HepG2 (cell line): ENCODE measurements around the gene FAM210A. TPM values are rescaled to one million over a fixed set of nuclear protein-coding genes. Genes with fewer than 3 reads are reported as not detected.

Source experiments
- ATAC-seq: fragments of 200-7000 bp; cut with Tn5 transposase; 3 replicates; pipeline ENCODE4 v1.9.1; 2020; ENCODE audit warnings: mild to moderate bottlenecking, moderate library complexity
- BruUV-seq: library from RNA; stranded (reverse); fragments of 400-500 nt; replicated peaks from 2 replicates; lab custom pipeline; 2021; lab: Mats Ljungman, UMichigan
- CTCF ChIA-PET: fragments of 300-600 bp; formaldehyde crosslinking; extraction: SDS; loops from one replicate; lab custom pipeline; 2021; ENCODE audit warnings: low total read pairs, inconsistent platforms, low intra/inter-chr PET ratio; lab: Yijun Ruan, JAX
- POLR2A ChIA-PET: fragments of 350-600 bp; sonication (Branson Sonifier 250); formaldehyde crosslinking; loops from one replicate; lab custom pipeline; 2020; ENCODE audit warnings: antibody characterized with exemption, inconsistent platforms; lab: Yijun Ruan, JAX
- DNase-seq: peaks from one replicate; pipeline ENCODE4 v3.0.0-alpha.2; 2015; ENCODE audit warnings: low spot score
- FAIRE-seq: peaks from 3 replicates; lab custom pipeline; 2011; peaks lifted over from hg19 to GRCh38; lab: Jason Lieb, UNC
- H2AFZ ChIP-seq: one replicate; pipeline ENCODE4 v1.6.1; 2011; ENCODE audit warnings: low read length, inconsistent platforms
- H3K27ac ChIP-seq: fragments of 300-600 bp; 3 replicates; pipeline ENCODE4 v1.8.0; 2011; ENCODE audit warnings: mixed run types, mild to moderate bottlenecking, mixed read lengths, low read length, inconsistent platforms; ENCODE audit not compliant: insufficient read depth; ENCODE audit errors: extremely low read length
- H3K27me3 ChIP-seq, 2 experiments: fragments of 200-600 bp in 1 of 2; 2 replicates in 1 of 2; 3 replicates in 1 of 2; pipeline versions ENCODE4 v1.6.0 to v1.8.0; 2011; ENCODE audit warnings: low read length in 2 of 2, mild to moderate bottlenecking in 2 of 2, moderate library complexity in 2 of 2, inconsistent platforms in 1 of 2; ENCODE audit not compliant: insufficient read depth in 2 of 2, control insufficient read depth in 1 of 2
- H3K36me3 ChIP-seq, 2 experiments: fragments of 200-600 bp in 1 of 2; replicated peaks in 1 of 2; 2 replicates in 1 of 2; 3 replicates in 1 of 2; pipeline versions ENCODE4 v1.5.1 to v1.8.0; 2011; ENCODE audit warnings: low read length in 2 of 2, inconsistent platforms in 1 of 2; ENCODE audit not compliant: insufficient read depth in 2 of 2, control insufficient read depth in 1 of 2
- H3K4me1 ChIP-seq: 2 replicates; pipeline ENCODE4 v1.5.1; 2012; ENCODE audit warnings: low read length, inconsistent platforms; ENCODE audit not compliant: insufficient read depth
- H3K4me2 ChIP-seq: 2 replicates; pipeline ENCODE4 v1.6.0; 2011; ENCODE audit warnings: low read depth, low read length, inconsistent platforms
- H3K4me3 ChIP-seq, 3 experiments: fragments of 200-600 bp in 1 of 3; sonication (generic), shearing (Covaris generic) in 1 of 3; replicated peaks in 1 of 3; 2 replicates each; pipeline ENCODE4 v1.5.1; 2011 to 2016; ENCODE audit warnings: low read length in 3 of 3, inconsistent platforms in 2 of 3, low read depth in 2 of 3, mild to moderate bottlenecking in 2 of 3, control low read depth in 1 of 3, mixed read lengths in 1 of 3; ENCODE audit not compliant: insufficient read depth in 1 of 3
- H3K79me2 ChIP-seq: one replicate; pipeline ENCODE4 v1.6.1; 2011; ENCODE audit warnings: low read length, inconsistent platforms; ENCODE audit not compliant: insufficient read depth
- H3K9ac ChIP-seq: 2 replicates; pipeline ENCODE4 v1.6.0; 2011; ENCODE audit warnings: mild to moderate bottlenecking, low read depth, low read length, inconsistent platforms; ENCODE audit not compliant: insufficient read depth
- H3K9me3 ChIP-seq: 2 replicates; pipeline ENCODE4 v1.5.1; 2012; ENCODE audit warnings: mild to moderate bottlenecking, low read length
- H4K20me1 ChIP-seq: 2 replicates; pipeline ENCODE4 v1.6.0; 2011; ENCODE audit warnings: inconsistent platforms, mild to moderate bottlenecking, low read length, moderate library complexity; ENCODE audit not compliant: insufficient read depth
- ARID2 ChIP-seq: sonication (generic); formaldehyde crosslinking; IDR thresholded peaks from 2 replicates; pipeline ENCODE4 v1.8.1; 2022; ENCODE audit warnings: mild to moderate bottlenecking, missing genetic modification reagents, borderline replicate concordance
- ATF5 ChIP-seq: sonication (generic); formaldehyde crosslinking; IDR thresholded peaks from 2 replicates; pipeline ENCODE4 v1.4.0; 2020; ENCODE audit warnings: mild to moderate bottlenecking, low read depth, missing genetic modification reagents
- GLI4 ChIP-seq: sonication (generic); formaldehyde crosslinking; IDR thresholded peaks from 2 replicates; pipeline ENCODE4 v1.5.1; 2020; ENCODE audit warnings: missing genetic modification reagents, mild to moderate bottlenecking, moderate library complexity, borderline replicate concordance
- HOXA5 ChIP-seq: sonication (generic); formaldehyde crosslinking; IDR thresholded peaks from 2 replicates; pipeline ENCODE4 v1.4.0; 2020; ENCODE audit warnings: missing genetic modification reagents
- NAIF1 ChIP-seq: sonication (generic); formaldehyde crosslinking; IDR thresholded peaks from 2 replicates; pipeline ENCODE4 v1.5.0; 2020; ENCODE audit warnings: mild to moderate bottlenecking, missing genetic modification reagents, borderline replicate concordance
- NFYB ChIP-seq: sonication (generic); formaldehyde crosslinking; IDR thresholded peaks from 2 replicates; pipeline ENCODE4 v1.4.0; 2020; ENCODE audit warnings: missing genetic modification reagents
- RARG ChIP-seq: sonication (generic); formaldehyde crosslinking; IDR thresholded peaks from 2 replicates; pipeline ENCODE4 v1.4.0; 2020; ENCODE audit warnings: low read depth, mild to moderate bottlenecking, missing genetic modification reagents
- RFX1 ChIP-seq: fragments of 450-650 bp; IDR thresholded peaks from 2 replicates; pipeline ENCODE4 v1.6.1; 2017
- SAP130 ChIP-seq: IDR thresholded peaks from 2 replicates; pipeline ENCODE4 v1.6.1; 2016; ENCODE audit warnings: low read depth
- SIX1 ChIP-seq: sonication (generic); formaldehyde crosslinking; IDR thresholded peaks from 2 replicates; pipeline ENCODE4 v1.4.0; 2020; ENCODE audit warnings: missing genetic modification reagents, borderline replicate concordance
- ZNF282 ChIP-seq: fragments of 450-650 bp; IDR thresholded peaks from 2 replicates; pipeline ENCODE4 v1.6.1; 2018; ENCODE audit not compliant: partially characterized antibody
- ZNF383 ChIP-seq: sonication (generic); formaldehyde crosslinking; IDR thresholded peaks from 2 replicates; pipeline ENCODE4 v1.4.0; 2020; ENCODE audit warnings: missing genetic modification reagents, mild to moderate bottlenecking, borderline replicate concordance
- WGBS: methylation state at CpG from one replicate; pipeline ENCODE4 v1.1.6; 2017; ENCODE audit warnings: low lambda C conversion rate; 5-methylcytosine and 5-hydroxymethylcytosine counted together
- in situ Hi-C: cut with HindIII; loops from 2 replicates; pipeline ENCODE4 v1.10.0; 2017; ENCODE audit warnings: low pct_unique_long_range_greater_than_20kb; ENCODE audit not compliant: extremely low pct_ligation_motif_present
- intact Hi-C: fragments of 100-400 bp; cut with micrococcal nuclease; formaldehyde crosslinking; loops from one replicate; pipeline ENCODE4 v1.10.0; 2022; ENCODE audit not compliant: unreplicated experiment
- polyA plus RNA-seq, 8 experiments: library from polyadenylated mRNA; depleted of rRNA in 3 of 8; stranded (reverse) in 7 of 8; unstranded in 1 of 8; fragments of >200 nt; fragmentation: Illumina TruSeq in 4 of 8; extraction: Trizol in 4 of 8; gene quantifications; 2 replicates each; pipeline versions ENCODE4 v1.2.1 to v1.2.3, GENCODE V29; 2011 to 2016; ENCODE audit warnings: low read depth in 4 of 8, missing spikeins in 1 of 8, mixed read lengths in 1 of 8; ENCODE audit not compliant: insufficient read depth in 1 of 8
- total RNA-seq, 5 experiments: library from RNA; depleted of rRNA; stranded (reverse); fragments of >200 nt; fragmentation: Illumina TruSeq; extraction: Trizol; gene quantifications; 2 replicates each; pipeline ENCODE4 v1.2.3, GENCODE V29; 2016; ENCODE audit warnings: low read depth in 1 of 5
- TF ChIP-seq, protein P1 (sequence below): sonication (generic); formaldehyde crosslinking; IDR thresholded peaks from 2 replicates; pipeline ENCODE4 v1.4.0; 2020; ENCODE audit warnings: low read depth, missing genetic modification reagents
- TF ChIP-seq, protein P2 (sequence below): sonication (generic); formaldehyde crosslinking; IDR thresholded peaks from 2 replicates; pipeline ENCODE4 v1.5.0; 2020; ENCODE audit warnings: missing genetic modification reagents

Gene FAM210A
- total and polyA plus RNA-seq, 2 of the 13 experiments (the other 11 are each of a cell fraction or from before 2014, with no cell fraction given): 33.2 to 37.5 TPM

- H3K79me2 ChIP-seq: no peaks in the 10 kb centered on the region
- TF ChIP-seq, protein P1, sequence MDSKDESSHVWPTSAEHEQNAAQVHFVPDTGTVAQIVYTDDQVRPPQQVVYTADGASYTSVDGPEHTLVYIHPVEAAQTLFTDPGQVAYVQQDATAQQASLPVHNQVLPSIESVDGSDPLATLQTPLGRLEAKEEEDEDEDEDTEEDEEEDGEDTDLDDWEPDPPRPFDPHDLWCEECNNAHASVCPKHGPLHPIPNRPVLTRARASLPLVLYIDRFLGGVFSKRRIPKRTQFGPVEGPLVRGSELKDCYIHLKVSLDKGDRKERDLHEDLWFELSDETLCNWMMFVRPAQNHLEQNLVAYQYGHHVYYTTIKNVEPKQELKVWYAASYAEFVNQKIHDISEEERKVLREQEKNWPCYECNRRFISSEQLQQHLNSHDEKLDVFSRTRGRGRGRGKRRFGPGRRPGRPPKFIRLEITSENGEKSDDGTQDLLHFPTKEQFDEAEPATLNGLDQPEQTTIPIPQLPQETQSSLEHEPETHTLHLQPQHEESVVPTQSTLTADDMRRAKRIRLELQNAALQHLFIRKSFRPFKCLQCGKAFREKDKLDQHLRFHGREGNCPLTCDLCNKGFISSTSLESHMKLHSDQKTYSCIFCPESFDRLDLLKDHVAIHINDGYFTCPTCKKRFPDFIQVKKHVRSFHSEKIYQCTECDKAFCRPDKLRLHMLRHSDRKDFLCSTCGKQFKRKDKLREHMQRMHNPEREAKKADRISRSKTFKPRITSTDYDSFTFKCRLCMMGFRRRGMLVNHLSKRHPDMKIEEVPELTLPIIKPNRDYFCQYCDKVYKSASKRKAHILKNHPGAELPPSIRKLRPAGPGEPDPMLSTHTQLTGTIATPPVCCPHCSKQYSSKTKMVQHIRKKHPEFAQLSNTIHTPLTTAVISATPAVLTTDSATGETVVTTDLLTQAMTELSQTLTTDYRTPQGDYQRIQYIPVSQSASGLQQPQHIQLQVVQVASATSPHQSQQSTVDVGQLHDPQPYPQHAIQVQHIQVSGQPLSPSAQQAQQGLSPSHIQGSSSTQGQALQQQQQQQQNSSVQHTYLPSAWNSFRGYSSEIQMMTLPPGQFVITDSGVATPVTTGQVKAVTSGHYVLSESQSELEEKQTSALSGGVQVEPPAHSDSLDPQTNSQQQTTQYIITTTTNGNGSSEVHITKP (CRISPR knock-in tag): no peak
- TF ChIP-seq GLI4 (CRISPR knock-in tag) (no peak), HOXA5 (CRISPR knock-in tag) (no peak), NFYB (CRISPR knock-in tag) (no peak), ATF5 (CRISPR knock-in tag) (no peak), RFX1 (no peak), ZNF383 (CRISPR knock-in tag) (no peak), ZNF282 (no peak), ARID2 (CRISPR knock-in tag) (no peak), RARG (CRISPR knock-in tag) (no peak), SIX1 (no peak), SAP130 (CRISPR knock-in tag) (no peak), NAIF1 (CRISPR knock-in tag) (no peak)
- TF ChIP-seq, protein P2, sequence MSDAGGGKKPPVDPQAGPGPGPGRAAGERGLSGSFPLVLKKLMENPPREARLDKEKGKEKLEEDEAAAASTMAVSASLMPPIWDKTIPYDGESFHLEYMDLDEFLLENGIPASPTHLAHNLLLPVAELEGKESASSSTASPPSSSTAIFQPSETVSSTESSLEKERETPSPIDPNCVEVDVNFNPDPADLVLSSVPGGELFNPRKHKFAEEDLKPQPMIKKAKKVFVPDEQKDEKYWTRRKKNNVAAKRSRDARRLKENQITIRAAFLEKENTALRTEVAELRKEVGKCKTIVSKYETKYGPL (CRISPR knock-in tag): no peak
- no peaks in the 10 kb centered on the region for H4K20me1 ChIP-seq
- intact Hi-C loops (no loop called here), in situ Hi-C loops (loop anchor here (25.0 kb wide), 1 partner anchor 102 kb away; no protein-coding TSS in a partner anchor)
- H2AFZ ChIP-seq: no peak overlapping the region
- no peak for FAIRE-seq
- ChIA-PET POLR2A (no interaction called here), CTCF (no interaction called here)
- BruUV-seq: no TSS peak
- no peak overlapping the region for H3K9ac ChIP-seq
- DNase-seq: no peak
- WGBS: 85% methylated on average over 5 of the region's 5 CpGs
- peaks cover 0 to 11% of the 10 kb centered on the region in 2 experiments; a peak in 2 of 5 replicates for H3K36me3 ChIP-seq
- no peak for ATAC-seq
- H3K9me3 ChIP-seq: no peaks in the 10 kb centered on the region
- H3K4me1 ChIP-seq: no peaks in the 10 kb centered on the region
- H3K4me2 ChIP-seq: no peak overlapping the region
- H3K27me3 ChIP-seq: no peaks in the 10 kb centered on the region
- H3K4me3 ChIP-seq: no peak overlapping the region
- H3K27ac ChIP-seq: no peak overlapping the region
Measured at GRCh38 chr18:13660510-13660909, 65.8 kb downstream of the FAM210A start.
